KBM-7 (cell line): ENCODE data around the gene AADAC.
"Not testable (repeated sequence)": the region's sequence is repeated elsewhere in the genome, so short reads cannot be mapped to it uniquely, and the experiment has no call there.

Experiments
- DNase-seq: peaks from one replicate; pipeline ENCODE4 v3.0.0-alpha.2; 2015
- in situ Hi-C: fragments of 300-500 bp; cut with MboI; formaldehyde crosslinking; loops from 2 replicates; pipeline ENCODE4 v1.14.3; 2020; ENCODE audit warnings: low sequenced_read_pairs, low pct_unique_long_range_greater_than_20kb, mixed read lengths

AADAC gene, protein sequence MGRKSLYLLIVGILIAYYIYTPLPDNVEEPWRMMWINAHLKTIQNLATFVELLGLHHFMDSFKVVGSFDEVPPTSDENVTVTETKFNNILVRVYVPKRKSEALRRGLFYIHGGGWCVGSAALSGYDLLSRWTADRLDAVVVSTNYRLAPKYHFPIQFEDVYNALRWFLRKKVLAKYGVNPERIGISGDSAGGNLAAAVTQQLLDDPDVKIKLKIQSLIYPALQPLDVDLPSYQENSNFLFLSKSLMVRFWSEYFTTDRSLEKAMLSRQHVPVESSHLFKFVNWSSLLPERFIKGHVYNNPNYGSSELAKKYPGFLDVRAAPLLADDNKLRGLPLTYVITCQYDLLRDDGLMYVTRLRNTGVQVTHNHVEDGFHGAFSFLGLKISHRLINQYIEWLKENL

DNA sequence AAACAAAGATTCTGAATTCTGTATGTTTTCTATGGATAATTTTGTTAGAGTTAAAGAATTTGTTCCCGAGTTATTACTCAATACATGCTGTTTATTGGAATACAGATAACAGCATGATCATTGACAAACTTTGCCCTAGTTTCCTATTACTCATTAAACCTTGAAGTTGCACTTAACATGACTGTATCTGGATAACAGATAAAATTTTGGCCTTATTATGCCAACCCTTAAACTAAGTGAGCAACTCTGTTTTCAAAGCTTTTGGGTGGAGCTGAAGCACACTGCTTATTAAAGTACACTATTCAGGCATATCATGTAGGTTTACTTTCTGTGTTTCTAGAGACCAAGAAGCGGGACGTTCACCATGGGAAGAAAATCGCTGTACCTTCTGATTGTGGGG is at the start of gene AADAC:
Gene AADAC, plus strand, starts transcription at position 318 of the 400 bp plus-strand sequence. Its CDS starts 47 bp downstream, at position 365.
- no peak for DNase-seq
- in situ Hi-C loops, result no loop called here

DNA sequence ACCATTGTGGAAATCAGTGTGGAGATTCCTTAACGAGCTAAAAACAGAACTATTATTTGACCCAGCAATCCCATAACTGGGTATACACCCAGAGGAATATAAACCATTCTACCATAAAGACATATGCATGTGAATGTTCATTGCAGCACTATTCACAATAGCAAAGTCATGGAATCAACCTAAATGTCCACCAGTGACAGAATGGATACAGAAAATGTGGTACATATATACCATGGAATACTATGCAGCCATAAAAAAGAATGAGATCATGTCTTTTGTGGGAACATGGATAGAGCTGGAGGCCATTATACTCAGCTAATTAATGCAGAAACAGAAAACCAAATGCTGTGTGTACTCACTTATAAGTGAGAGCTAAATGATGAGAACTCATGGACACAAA is 49.2 kb upstream of the AADAC start:
- in situ Hi-C loops, DNase-seq: not testable (repeated sequence)

DNA sequence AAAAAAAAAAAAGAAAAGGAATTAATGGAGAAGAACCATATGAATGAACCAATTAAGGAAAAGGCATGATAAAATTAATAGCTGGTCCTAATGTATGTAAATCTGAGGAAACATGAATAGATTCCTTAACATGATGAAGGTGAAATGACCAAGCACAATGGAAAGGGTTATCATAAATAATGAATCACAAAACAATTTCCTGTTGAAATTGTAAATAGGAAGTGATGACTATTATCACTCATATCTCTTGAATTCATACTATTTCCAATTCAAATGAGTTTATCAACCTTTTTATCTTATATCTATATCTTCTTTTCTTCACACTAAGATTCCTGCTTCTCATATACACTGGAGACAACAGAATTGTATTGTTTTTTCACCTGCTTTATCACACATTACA is 48.2 kb upstream of the AADAC start:
- DNase-seq, result no peak
- in situ Hi-C loops, result no loop called here

DNA sequence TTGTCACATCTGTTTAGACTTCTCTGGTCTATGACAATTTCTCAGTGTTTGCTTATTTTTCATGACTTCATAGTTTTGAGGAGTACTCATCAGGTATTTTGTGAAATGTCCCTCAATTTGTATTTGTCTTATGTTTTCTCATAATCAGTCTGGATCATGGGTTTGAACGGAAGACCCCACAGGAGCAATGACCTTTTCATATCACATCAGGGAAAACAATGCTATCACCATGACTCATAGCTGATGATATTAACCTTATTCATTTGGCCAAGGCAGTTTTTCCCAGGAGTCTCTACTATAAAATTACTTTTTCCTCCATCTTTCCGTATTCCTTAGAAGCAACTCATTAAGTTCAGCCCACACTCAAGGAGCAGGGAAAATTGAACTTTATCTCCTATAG is 47.5 kb upstream of the AADAC start:
- no peak for DNase-seq
- in situ Hi-C loops, result no loop called here

DNA sequence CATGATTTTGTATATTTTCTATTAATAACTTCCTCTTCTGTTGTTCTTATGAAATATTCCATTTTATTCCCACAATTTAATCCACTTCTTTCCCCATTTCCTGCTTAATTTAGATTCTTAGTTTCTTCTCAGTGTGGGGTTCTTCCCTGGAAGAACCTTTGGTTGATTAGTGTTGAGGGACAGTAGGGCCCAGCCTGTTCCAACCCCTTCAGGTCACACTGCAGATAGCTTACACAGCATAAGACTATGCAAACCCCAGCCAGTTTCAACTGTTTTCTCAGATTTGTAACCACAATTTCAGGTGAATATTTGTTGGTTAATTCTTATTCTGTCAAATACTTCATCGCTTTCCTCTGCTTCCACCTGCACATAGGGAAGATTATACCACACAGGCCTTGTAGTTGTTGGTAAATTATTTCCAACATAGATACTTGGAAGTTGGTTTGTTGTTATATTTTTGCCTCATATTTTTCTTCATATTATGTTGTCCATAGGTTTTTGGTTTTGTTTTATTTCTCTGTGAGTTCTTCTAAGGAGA is 45.5 kb upstream of the AADAC start:
- no peak for DNase-seq
- in situ Hi-C loops, result no loop called here

DNA sequence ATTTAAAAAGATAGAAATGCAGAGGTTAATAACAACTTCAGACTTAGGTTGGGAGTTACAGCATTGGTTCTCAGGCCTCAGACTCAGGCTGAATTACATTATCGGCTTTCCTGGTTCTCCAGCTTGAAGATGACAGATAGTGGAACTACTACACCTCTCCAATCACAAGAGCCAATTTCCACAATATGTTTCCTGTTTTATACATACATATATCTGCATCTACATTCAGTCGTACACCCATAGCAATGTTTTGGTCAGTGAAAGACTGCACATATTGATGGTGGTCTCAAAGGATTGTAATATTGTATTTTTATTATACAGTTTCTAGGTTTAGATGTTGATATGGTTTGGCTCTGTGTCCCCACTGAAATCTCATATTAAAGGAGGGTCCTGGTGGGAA is 44.7 kb upstream of the AADAC start:
- in situ Hi-C loops, result no loop called here

DNA sequence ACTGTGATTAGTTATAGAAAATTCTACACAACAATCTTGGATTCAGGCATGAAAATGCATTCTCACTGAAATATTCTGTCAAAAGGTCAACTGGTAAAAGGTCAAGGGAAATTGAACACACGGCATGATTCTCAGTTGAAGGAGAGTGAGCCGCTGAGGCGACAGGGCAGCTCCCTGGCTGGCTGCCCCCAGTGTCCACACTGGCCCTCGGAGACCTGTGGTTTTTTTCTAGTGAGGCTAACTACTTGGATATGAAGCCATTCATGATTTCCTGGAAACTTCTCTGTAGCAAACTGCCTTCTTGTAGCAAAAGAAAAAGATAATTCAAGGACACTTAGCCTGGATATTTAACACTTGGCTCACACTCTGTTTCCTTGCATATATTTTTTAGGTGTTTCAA is 43.0 kb upstream of the AADAC start:
- peak; percentile 17 for DNase-seq
- in situ Hi-C loops, result no loop called here

More for the DNA sequence above, 44.7 kb upstream of the AADAC start:
- peak; percentile 41 for DNase-seq

DNA sequence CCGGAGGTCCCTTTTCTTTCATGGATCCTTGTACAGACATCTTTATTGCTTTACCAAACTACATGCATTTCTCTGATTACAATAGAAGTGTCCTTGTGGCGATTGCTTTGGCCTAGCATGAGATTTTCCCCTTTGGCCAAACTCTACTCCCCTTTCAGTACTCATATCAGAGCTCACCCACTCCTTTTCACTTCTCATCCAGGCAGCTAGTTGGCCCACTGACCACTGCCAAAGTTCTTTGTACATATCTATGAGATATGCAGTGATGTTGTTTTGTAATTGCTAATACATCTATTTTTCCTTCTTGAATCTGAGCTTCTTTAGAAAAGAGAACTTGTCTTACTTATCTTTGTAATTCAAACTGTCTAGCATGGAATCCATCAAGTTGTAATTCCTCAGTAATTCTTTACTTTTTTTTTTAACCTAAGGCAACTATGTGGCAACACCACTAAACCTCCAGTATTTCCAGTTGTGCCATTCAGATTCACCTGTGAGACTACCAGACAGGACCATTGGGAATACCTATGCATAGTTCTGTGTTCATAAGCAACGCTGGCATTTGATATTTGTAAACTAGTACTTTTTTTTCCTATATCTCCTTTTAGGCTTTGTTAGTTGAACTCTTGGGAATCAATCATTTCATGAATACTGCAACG is 41.0 kb upstream of the AADAC start:
- in situ Hi-C loops, result no loop called here
- DNase-seq, result no peak

DNA sequence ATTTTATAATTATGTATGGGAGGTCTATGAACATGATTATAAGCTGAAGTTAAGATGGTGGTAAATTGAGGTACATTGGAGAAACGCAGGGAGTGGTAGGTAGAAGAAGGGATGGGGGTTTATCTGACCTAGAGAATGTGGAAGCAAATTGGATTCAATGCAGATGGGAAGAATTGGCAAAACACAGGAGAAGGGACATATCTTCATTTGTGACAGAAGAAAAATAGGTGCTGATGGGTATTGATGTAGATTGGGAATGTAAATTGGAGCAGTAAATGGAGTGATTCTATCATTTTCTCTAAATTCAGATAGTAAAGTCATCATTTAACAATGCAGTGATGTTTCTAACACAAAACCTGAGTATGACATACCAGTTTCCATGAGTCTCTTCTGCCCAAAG is 39.7 kb upstream of the AADAC start:
- no peak for DNase-seq
- in situ Hi-C loops, result no loop called here

GRCh38 chr3:151774910-151775309 is 39.0 kb upstream of the AADAC start:
- no peak for DNase-seq
- in situ Hi-C loops, result no loop called here

- in situ Hi-C loops, result no loop called here
- no peak for DNase-seq
Observed at GRCh38 chr3:151775314-151776258, 38.3 kb upstream of the AADAC start.

GRCh38 chr3:151776259-151776740 is 37.6 kb upstream of the AADAC start:
- DNase-seq, result no peak
- in situ Hi-C loops, result no loop called here

DNA sequence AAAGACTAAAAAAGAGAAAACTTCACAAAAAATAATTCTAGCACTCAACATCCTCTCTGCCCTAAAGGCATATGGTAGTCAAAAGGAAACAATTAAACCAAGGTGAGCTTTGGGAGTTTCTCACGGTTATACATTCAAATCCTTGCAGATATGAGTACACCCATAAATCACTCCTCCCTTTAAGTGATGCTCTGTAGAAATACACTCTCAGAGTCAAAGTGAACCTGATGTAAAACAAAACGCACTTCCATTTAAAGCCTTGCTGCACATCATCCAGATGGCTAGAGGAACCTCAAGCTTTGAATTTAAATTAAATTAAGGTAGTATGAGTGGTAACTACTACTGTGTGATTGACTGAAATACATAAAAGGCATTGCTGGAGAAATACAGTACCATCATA is 36.0 kb upstream of the AADAC start:
- DNase-seq, result no peak
- in situ Hi-C loops, result no loop called here

- in situ Hi-C loops, result no loop called here
- DNase-seq, result no peak
Observed at GRCh38 chr3:151787626-151788025, 26.3 kb upstream of the AADAC start.

DNA sequence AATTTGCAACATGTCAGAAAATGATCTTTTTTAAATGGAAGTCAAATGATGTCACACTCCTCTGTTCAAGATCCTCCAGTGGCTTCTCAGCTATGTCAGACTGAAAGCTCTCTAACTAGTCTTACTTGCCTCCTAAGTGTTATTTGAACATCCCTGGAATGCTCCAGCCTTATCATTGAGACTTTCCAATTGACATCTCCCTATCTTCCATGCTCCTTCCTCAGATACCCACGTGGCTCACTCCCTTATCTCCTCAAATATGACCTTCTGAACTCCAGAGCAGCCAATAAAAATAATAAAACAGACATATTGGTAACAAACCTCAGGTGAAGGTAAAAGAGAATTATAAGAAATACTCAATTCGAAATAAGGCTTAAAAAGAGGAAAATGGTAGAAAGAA is 25.5 kb upstream of the AADAC start:
- in situ Hi-C loops, result no loop called here
- DNase-seq, result no peak

DNA sequence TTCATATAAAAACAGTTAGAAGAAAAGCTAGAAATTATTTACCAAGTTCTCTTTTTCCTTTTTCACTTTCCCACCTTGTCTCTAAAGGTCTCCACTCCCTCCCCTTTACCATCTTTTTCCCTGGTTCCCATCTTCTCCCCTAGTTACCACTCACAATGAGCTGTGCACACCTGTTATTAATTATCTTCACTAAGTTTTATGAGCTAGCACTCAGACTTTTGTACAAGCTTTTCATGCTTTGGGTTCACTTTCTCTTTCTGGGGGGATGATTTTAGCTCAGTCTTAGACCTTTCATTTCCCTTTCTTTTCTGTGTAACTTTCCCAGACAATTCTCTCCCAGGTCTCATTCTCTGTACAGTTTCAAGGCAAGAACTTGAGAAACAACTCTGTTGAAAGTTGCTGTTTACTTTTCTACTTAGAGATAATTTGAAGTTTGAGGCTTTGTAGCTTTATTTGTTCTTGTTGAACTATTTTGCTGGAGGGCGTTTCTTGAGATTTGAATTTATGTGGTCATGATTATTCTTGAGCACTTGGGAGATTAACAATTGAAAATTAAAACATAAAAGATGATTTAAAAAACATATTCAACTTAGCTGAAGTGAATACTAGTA is 24.0 kb upstream of the AADAC start:
- in situ Hi-C loops, result no loop called here
- no peak for DNase-seq

GRCh38 chr3:151790763-151791162 is 23.2 kb upstream of the AADAC start:
- in situ Hi-C loops, result not testable (repeated sequence)

DNA sequence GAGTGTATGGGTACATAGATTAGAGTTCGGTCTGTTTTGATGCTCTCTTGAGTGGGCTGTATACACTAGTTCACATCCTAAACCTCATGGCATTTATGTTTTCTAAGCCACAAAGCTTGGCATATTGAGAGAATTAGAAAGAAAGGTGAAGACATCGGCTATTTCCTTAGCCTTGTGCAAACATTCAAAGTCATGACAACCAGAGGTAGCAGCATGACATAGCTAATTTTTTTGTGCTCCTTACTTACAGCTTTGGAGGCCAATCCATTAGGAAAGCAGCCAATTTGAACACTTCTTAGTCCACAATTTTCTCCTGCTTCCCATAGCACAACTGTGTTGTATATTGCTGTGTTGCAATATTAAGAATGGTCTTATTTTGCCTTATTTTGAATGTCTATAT is 21.5 kb upstream of the AADAC start:
- in situ Hi-C loops, result no loop called here
- DNase-seq, result no peak

More at GRCh38 chr3:151790763-151791162, 23.2 kb upstream of the AADAC start:
- not testable (repeated sequence) for DNase-seq

DNA sequence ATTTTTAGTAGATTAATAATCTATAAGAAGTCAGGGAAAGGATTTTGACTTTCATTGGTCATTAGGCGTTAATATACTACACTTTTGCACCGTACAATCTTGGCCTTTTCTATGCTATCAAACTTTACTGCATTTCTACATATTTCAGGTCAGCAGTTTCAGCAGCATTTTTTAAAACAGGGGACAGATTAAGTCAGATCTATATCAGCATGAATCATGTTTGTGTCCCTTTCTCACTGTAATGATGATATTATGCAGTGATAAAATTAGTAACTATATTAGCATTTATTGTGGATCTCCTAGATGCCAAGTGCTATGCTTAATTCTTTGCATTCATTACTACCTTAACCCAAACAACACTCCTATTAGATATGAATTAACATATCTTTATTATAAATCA is 20.3 kb upstream of the AADAC start:
- no peak for DNase-seq
- in situ Hi-C loops, result no loop called here
